GM18870 (cell line): ENCODE results near the gene MYO7B.

ENCODE experiments used
- ATAC-seq: cut with Tn5 transposase; IDR thresholded peaks from one replicate; pipeline ENCODE4 v1.9.1; 2021; ENCODE audit warnings: moderate library complexity; ENCODE audit not compliant: unreplicated experiment

Gene MYO7B

GRCh38 chr2:127585270-127585807, 49.9 kb downstream of the MYO7B start:
- no peak for ATAC-seq

DNA sequence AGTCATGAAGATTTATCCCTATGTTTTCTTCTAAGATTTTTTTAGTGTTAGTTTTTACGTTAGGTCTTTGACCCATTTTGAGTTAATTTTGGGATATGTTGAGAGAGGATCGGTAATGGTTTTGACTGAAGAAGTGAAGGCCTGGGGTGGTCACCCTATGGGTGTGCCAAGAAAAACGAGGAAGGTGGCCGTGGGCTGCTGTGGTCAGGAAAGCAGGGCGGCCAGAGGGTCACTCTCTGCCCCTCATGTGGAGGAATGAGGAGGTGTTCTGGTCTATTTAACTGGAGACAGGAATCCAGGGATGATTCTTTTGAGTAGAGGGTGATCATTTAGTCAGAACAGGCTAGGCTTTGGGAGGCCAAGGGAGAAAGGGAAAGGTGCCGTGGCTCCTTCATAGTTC, 50.7 kb downstream of the MYO7B start:
- no peak for ATAC-seq

GRCh38 chr2:127586746-127587295, 51.3 kb downstream of the MYO7B start:
- ATAC-seq, result no peak

- ATAC-seq, result no peak
Observed at GRCh38 chr2:127588241-127588640, 52.8 kb downstream of the MYO7B start.

GRCh38 chr2:127589358-127589757, 53.9 kb downstream of the MYO7B start:
- no peak for ATAC-seq

DNA sequence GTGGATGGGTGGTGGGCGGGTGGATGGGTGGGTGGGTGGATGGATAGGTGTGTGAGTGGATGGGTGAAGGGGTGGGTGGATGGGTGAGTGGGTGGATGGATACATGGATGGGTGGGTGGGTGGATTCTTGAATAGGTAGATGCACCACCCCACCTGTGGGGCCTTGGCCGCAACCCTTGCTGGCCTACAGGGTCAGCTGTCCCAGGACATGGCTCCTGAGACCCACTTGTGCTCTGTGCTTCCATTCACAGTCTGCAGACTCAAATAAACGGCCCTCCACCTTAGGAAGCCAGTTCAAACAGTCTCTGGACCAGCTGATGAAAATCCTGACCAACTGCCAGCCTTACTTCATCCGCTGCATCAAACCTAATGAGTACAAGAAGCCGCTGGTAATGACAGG, 54.4 kb downstream of the MYO7B start:
- ATAC-seq, result no peak

GRCh38 chr2:127590386-127591190, 55.1 kb downstream of the MYO7B start:
- ATAC-seq, result no peak

DNA sequence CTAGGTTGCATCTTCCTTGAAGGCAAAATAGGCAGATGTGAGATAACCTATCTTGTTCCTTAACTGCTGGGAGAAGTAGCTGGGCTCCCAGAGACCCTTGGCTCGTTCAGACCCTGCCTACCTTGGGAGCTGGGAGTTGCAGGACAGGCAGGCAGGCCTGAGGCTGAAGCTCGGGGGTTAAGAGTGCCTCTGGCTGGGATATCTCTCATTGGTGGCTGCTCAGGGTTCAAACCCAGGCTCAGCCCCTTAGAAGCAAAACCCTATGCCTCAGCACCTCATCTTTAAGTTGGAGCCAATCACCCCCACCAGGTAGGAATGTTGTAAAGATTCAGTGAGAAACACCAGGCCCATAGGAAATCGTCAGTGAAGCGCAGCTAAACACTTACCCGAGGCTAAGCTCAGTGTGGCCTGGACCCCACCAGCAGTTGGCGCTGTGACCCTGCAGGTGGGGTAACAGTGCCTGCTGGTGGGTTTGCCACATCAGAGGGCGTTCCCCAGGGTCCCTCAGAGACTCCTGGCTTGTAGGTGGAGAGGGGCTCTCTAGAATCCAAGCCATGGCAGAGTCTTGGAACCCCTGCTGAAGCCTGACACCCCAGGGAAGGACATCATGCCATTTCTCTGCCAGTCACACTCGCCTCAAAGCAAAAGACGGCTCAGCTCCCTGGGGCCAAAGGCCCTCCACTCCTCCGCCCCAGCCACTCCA, 55.9 kb downstream of the MYO7B start:
- ATAC-seq, result no peak

DNA sequence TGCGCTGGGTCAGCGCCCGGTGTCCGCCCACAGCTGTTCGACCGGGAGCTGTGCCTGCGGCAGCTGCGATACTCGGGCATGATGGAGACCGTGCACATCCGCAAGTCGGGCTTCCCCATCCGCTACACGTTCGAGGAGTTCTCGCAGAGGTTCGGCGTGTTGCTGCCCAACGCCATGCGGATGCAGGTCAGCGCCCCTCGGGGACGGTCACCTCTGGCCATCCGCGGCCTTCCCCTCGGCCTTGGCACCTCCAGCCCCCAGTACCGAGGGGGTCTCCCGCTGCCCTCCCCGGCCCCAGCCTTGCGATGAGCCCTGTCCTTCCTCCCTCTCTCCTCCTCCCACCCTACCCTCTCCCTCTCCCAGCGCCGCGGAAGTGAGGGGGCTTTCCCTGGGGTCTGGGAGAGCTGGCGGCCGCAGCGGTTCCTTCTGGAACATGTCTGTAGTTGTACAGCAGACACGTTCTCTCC, 57.3 kb downstream of the MYO7B start:
- no peak for ATAC-seq

- no peak for ATAC-seq
Observed at GRCh38 chr2:127593228-127594115, 58.0 kb downstream of the MYO7B start.

GRCh38 chr2:127594116-127594591, 58.7 kb downstream of the MYO7B start:
- no peak for ATAC-seq

DNA sequence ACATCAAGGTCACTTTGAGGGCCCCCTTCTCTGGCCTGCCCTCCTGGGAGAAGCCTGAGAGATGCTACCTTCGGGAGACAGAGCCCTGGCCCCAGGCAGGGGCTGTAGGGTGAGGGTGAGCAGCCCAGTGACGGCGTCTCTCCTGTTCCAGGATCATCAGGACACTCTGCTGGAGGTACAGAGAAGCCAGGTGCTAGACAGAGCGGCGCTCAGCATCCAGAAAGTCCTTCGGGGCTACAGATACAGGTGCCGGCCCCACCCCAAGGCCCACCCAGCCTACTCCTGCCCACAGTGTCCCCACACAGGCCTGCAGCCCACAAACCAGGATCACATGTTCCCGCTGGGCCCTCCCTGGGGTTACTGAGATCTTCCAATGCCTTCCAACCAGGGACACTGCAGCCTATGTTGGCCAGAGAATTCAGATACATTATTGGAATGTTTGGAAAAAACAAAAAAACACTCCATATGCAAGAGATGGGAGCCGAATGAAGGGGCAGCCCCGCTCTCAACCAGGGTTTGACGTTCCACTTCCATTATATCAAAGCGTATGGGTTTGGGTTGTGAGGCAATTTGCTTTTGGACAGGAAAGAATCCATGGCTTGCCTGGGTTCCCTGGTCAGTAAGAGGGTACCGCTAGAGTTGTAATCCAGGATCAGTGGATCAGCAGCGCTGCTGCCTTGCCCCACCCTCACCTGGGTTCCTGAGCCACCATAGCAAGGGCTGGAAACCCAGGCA, 61.0 kb downstream of the MYO7B start:
- ATAC-seq, result no peak

- ATAC-seq, result no peak
Observed at GRCh38 chr2:127597046-127597983, 61.8 kb downstream of the MYO7B start.

DNA sequence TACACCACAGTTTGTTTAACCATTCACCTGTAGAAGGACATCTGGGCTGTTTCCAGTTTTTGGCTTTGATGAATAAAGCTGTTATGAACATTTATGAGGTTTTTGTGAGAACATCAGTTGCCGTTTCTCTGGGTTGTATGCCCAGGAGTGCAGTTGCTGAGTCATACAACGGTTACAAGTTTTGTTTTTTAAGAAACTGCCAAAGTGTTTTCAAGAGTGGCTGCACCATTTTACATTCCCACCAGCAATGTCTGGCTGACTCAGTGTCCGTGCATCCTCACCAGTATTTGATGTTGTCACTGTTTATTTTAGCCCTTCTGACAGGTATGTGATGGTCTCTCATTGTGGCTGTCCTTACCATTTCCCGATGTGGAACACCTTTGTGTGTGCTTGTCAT, 62.5 kb downstream of the MYO7B start:
- no peak for ATAC-seq

DNA sequence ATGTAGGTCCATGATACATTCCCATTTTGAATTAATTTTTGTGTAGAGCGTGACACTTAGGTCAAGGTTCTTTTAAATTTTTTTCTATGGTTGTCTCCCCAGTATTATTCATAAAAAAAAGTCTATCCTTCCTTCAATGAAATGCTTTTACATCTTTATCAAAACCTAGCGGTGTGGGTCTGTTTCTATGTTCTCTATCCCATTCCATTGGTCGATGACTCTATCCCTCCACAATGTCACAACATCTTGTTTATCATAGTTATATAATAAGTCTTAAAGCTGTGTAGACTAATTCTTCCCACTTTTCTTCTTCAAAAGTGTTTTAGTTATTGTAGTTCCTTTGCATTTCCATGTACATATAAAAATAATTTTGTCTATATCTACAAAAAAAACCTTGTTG, 63.2 kb downstream of the MYO7B start:
- ATAC-seq, result no peak

DNA sequence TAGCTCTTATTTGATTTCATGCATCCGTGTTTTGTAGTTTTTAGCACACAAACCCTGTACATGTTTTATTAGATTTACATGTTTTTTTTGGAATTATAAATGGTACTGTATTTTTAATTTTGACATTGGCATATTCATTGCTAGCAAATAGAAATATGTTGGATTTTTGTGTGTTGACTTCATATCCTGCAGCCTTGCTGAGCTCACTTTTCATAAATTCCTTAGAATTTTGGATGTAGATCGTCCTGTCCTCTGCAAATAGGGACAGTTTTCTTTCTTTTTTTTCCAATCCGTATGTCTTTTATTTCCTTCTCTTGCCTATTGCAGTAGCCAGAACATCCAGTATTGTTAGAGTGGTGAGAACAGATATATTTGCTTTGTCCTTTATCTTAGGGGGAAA, 63.7 kb downstream of the MYO7B start:
- no peak for ATAC-seq

- ATAC-seq, result no peak
Observed at GRCh38 chr2:127604986-127605385, 69.5 kb downstream of the MYO7B start.

DNA sequence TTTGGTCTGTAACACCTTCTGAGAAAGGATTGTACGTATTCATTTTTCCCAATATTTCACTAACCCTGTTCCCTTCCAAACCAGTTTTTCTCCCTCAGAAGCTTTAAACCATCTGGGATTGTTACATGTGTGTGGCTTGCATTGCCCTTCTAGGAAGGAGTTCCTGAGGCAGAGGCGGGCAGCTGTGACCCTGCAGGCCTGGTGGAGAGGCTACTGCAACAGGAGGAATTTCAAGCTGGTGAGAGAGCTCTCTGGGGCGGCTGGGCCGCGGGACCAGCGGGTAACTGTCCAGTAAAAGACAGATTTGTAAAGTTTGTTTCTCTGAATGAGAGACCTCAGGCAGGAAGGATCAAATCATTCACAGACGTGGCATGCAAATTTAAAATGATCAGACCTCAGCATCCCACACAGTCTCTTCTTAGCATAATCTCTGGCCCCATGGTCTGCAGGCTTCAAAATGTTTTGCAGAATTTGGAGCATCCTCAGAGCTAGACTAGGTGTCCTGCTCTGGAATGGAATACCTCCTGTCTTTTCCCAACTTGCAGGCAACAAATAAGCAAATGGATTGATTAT, 70.3 kb downstream of the MYO7B start:
- ATAC-seq, result no peak
